GM19395 (cell line): ENCODE measurements around the gene RPN2.

Source experiments
- ATAC-seq: cut with Tn5 transposase; IDR thresholded peaks from one replicate; pipeline ENCODE4 v1.9.1; 2021; ENCODE audit warnings: mild to moderate bottlenecking, moderate library complexity; ENCODE audit not compliant: unreplicated experiment

The RPN2 gene

GRCh38 chr20:37209193-37209592 lies 30.1 kb downstream of the RPN2 start:
- no peak for ATAC-seq

GRCh38 chr20:37209661-37210314 lies 30.7 kb downstream of the RPN2 start:
- no peak for ATAC-seq

GRCh38 chr20:37218441-37218840 lies 39.3 kb downstream of the RPN2 start:
- ATAC-seq: no peak

- no peak for ATAC-seq
Observed at GRCh38 chr20:37218976-37219375, 39.8 kb downstream of the RPN2 start.

- ATAC-seq: no peak
Observed at GRCh38 chr20:37219751-37220668, 40.9 kb downstream of the RPN2 start.

GRCh38 chr20:37220731-37221130 lies 41.6 kb downstream of the RPN2 start:
- no peak for ATAC-seq

GRCh38 chr20:37222086-37222485 lies 43.0 kb downstream of the RPN2 start:
- no peak for ATAC-seq

- no peak for ATAC-seq
Observed at GRCh38 chr20:37223053-37223452, 43.9 kb downstream of the RPN2 start.

GRCh38 chr20:37225146-37225545 lies 46.0 kb downstream of the RPN2 start:
- no peak for ATAC-seq

GRCh38 chr20:37226889-37227288 lies 47.8 kb downstream of the RPN2 start:
- ATAC-seq: no peak

GRCh38 chr20:37228082-37228481 lies 49.0 kb downstream of the RPN2 start:
- ATAC-seq: no peak

GRCh38 chr20:37228656-37229055 lies 49.5 kb downstream of the RPN2 start:
- ATAC-seq: no peak

- ATAC-seq: no peak
Observed at GRCh38 chr20:37229357-37229756, 50.2 kb downstream of the RPN2 start.

- ATAC-seq: no peak
Observed at GRCh38 chr20:37230200-37230599, 51.1 kb downstream of the RPN2 start.

- no peak for ATAC-seq
Observed at GRCh38 chr20:37231947-37232630, 53.0 kb downstream of the RPN2 start.

- no peak for ATAC-seq
Observed at GRCh38 chr20:37233548-37234253, 54.6 kb downstream of the RPN2 start.

GRCh38 chr20:37234254-37234581 lies 55.1 kb downstream of the RPN2 start:
- no peak for ATAC-seq

GRCh38 chr20:37235065-37235464 lies 55.9 kb downstream of the RPN2 start:
- ATAC-seq: no peak

GRCh38 chr20:37236462-37236861 lies 57.3 kb downstream of the RPN2 start:
- ATAC-seq: no peak

GRCh38 chr20:37237656-37238055 lies 58.5 kb downstream of the RPN2 start:
- no peak for ATAC-seq

- ATAC-seq: no peak
Observed at GRCh38 chr20:37238426-37238825, 59.3 kb downstream of the RPN2 start.
